HepG2 (cell line): ENCODE results near the gene CYBRD1. TPM values are rescaled to one million over a fixed set of nuclear protein-coding genes. Genes with fewer than 3 reads are reported as not detected.
A peak's percentile ranks its signal among the peaks of the same experiment; 100 is the strongest.

Experiments
- ATAC-seq: fragments of 200-7000 bp; cut with Tn5 transposase; 3 replicates; pipeline ENCODE4 v1.9.1; 2020; ENCODE audit warnings: mild to moderate bottlenecking, moderate library complexity
- BruUV-seq: library from RNA; stranded (reverse); fragments of 400-500 nt; replicated peaks from 2 replicates; lab custom pipeline; 2021; lab: Mats Ljungman, UMichigan
- CTCF ChIA-PET: fragments of 300-600 bp; formaldehyde crosslinking; extraction: SDS; loops from one replicate; lab custom pipeline; 2021; ENCODE audit warnings: low total read pairs, inconsistent platforms, low intra/inter-chr PET ratio; lab: Yijun Ruan, JAX
- POLR2A ChIA-PET: fragments of 350-600 bp; sonication (Branson Sonifier 250); formaldehyde crosslinking; loops from one replicate; lab custom pipeline; 2020; ENCODE audit warnings: antibody characterized with exemption, inconsistent platforms; lab: Yijun Ruan, JAX
- DNase-seq: peaks from one replicate; pipeline ENCODE4 v3.0.0-alpha.2; 2015; ENCODE audit warnings: low spot score
- FAIRE-seq: peaks from 3 replicates; lab custom pipeline; 2011; peaks lifted over from hg19 to GRCh38; lab: Jason Lieb, UNC
- H2AFZ ChIP-seq: one replicate; pipeline ENCODE4 v1.6.1; 2011; ENCODE audit warnings: low read length, inconsistent platforms
- H3K27ac ChIP-seq: fragments of 300-600 bp; 3 replicates; pipeline ENCODE4 v1.8.0; 2011; ENCODE audit warnings: mixed run types, mild to moderate bottlenecking, mixed read lengths, low read length, inconsistent platforms; ENCODE audit not compliant: insufficient read depth; ENCODE audit errors: extremely low read length
- H3K27me3 ChIP-seq, 2 experiments: fragments of 200-600 bp in 1 of 2; 2 replicates in 1 of 2; 3 replicates in 1 of 2; pipeline versions ENCODE4 v1.6.0 to v1.8.0; 2011; ENCODE audit warnings: low read length in 2 of 2, mild to moderate bottlenecking in 2 of 2, moderate library complexity in 2 of 2, inconsistent platforms in 1 of 2; ENCODE audit not compliant: insufficient read depth in 2 of 2, control insufficient read depth in 1 of 2
- H3K36me3 ChIP-seq, 2 experiments: fragments of 200-600 bp in 1 of 2; replicated peaks in 1 of 2; 2 replicates in 1 of 2; 3 replicates in 1 of 2; pipeline versions ENCODE4 v1.5.1 to v1.8.0; 2011; ENCODE audit warnings: low read length in 2 of 2, inconsistent platforms in 1 of 2; ENCODE audit not compliant: insufficient read depth in 2 of 2, control insufficient read depth in 1 of 2
- H3K4me1 ChIP-seq: 2 replicates; pipeline ENCODE4 v1.5.1; 2012; ENCODE audit warnings: low read length, inconsistent platforms; ENCODE audit not compliant: insufficient read depth
- H3K4me2 ChIP-seq: 2 replicates; pipeline ENCODE4 v1.6.0; 2011; ENCODE audit warnings: low read depth, low read length, inconsistent platforms
- H3K4me3 ChIP-seq, 3 experiments: fragments of 200-600 bp in 1 of 3; sonication (generic), shearing (Covaris generic) in 1 of 3; replicated peaks in 1 of 3; 2 replicates each; pipeline ENCODE4 v1.5.1; 2011 to 2016; ENCODE audit warnings: low read length in 3 of 3, inconsistent platforms in 2 of 3, low read depth in 2 of 3, mild to moderate bottlenecking in 2 of 3, control low read depth in 1 of 3, mixed read lengths in 1 of 3; ENCODE audit not compliant: insufficient read depth in 1 of 3
- H3K79me2 ChIP-seq: one replicate; pipeline ENCODE4 v1.6.1; 2011; ENCODE audit warnings: low read length, inconsistent platforms; ENCODE audit not compliant: insufficient read depth
- H3K9ac ChIP-seq: 2 replicates; pipeline ENCODE4 v1.6.0; 2011; ENCODE audit warnings: mild to moderate bottlenecking, low read depth, low read length, inconsistent platforms; ENCODE audit not compliant: insufficient read depth
- H3K9me3 ChIP-seq: 2 replicates; pipeline ENCODE4 v1.5.1; 2012; ENCODE audit warnings: mild to moderate bottlenecking, low read length
- H4K20me1 ChIP-seq: 2 replicates; pipeline ENCODE4 v1.6.0; 2011; ENCODE audit warnings: inconsistent platforms, mild to moderate bottlenecking, low read length, moderate library complexity; ENCODE audit not compliant: insufficient read depth
- AHR ChIP-seq: IDR thresholded peaks from 2 replicates; pipeline ENCODE4 v1.6.1; 2018; ENCODE audit warnings: missing genetic modification reagents, missing compliant biosample characterization
- DMAP1 ChIP-seq: IDR thresholded peaks from 2 replicates; pipeline ENCODE4 v1.6.1; 2016
- FOXJ3 ChIP-seq: sonication (generic); formaldehyde crosslinking; IDR thresholded peaks from 2 replicates; pipeline ENCODE4 v1.4.0; 2020; ENCODE audit warnings: missing genetic modification reagents, mild to moderate bottlenecking, borderline replicate concordance
- HNRNPUL1 ChIP-seq: fragments of 200-400 bp; formaldehyde crosslinking; IDR thresholded peaks from 2 replicates; pipeline ENCODE4 v1.6.1; 2017; ENCODE audit warnings: low read depth, mild to moderate bottlenecking, low read length, moderate library complexity
- IKZF1 ChIP-seq: fragments of 450-650 bp; IDR thresholded peaks from 2 replicates; pipeline ENCODE4 v1.7.1; 2016
- KDM2A ChIP-seq: sonication (generic); formaldehyde crosslinking; IDR thresholded peaks from 2 replicates; pipeline ENCODE4 v1.4.0; 2020; ENCODE audit warnings: low read depth, missing genetic modification reagents, borderline replicate concordance
- MAFF ChIP-seq: IDR thresholded peaks from 2 replicates; pipeline ENCODE4 v1.6.1; 2011; ENCODE audit warnings: low read depth, low read length, improper control_type of control experiment
- MAFK ChIP-seq, 2 experiments: IDR thresholded peaks in 1 of 2; conservative IDR thresholded peaks in 1 of 2; 2 replicates each; pipeline ENCODE4 v1.6.1; 2011; ENCODE audit warnings: improper control_type of control experiment in 2 of 2, low read length in 2 of 2
- MYC ChIP-seq: sonication (generic); formaldehyde crosslinking; IDR thresholded peaks from 2 replicates; pipeline ENCODE4 v1.9.0; 2021; ENCODE audit warnings: missing genetic modification reagents, borderline replicate concordance
- NCOA2 ChIP-seq: sonication (generic); formaldehyde crosslinking; IDR thresholded peaks from 2 replicates; pipeline ENCODE4 v1.8.0; 2022; ENCODE audit warnings: inconsistent platforms
- NFIC ChIP-seq: IDR thresholded peaks from 2 replicates; pipeline ENCODE4 v1.6.1; 2012; ENCODE audit warnings: mild to moderate bottlenecking, low read length, inconsistent platforms
- SYNCRIP ChIP-seq: fragments of 200-400 bp; formaldehyde crosslinking; IDR thresholded peaks from 2 replicates; pipeline ENCODE4 v1.6.1; 2018; ENCODE audit warnings: mild to moderate bottlenecking, low read depth, low read length; ENCODE audit not compliant: insufficient read depth
- TEAD2 ChIP-seq: sonication (generic); formaldehyde crosslinking; IDR thresholded peaks from 2 replicates; pipeline ENCODE4 v1.9.0; 2021; ENCODE audit warnings: missing genetic modification reagents
- ZBTB21 ChIP-seq: sonication (generic); formaldehyde crosslinking; IDR thresholded peaks from 2 replicates; pipeline ENCODE4 v1.4.0; 2020; ENCODE audit warnings: missing genetic modification reagents
- ZMYM3 ChIP-seq: sonication (generic); formaldehyde crosslinking; IDR thresholded peaks from 2 replicates; pipeline ENCODE4 v1.5.1; 2020; ENCODE audit warnings: mild to moderate bottlenecking, missing genetic modification reagents
- ZNF3 ChIP-seq: IDR thresholded peaks from 2 replicates; pipeline ENCODE4 v1.7.0; 2017; ENCODE audit warnings: inconsistent platforms
- ZNF484 ChIP-seq: sonication (generic); formaldehyde crosslinking; IDR thresholded peaks from 2 replicates; pipeline ENCODE4 v1.5.1; 2020; ENCODE audit warnings: mild to moderate bottlenecking, low read depth, missing genetic modification reagents, borderline replicate concordance
- ZNF496 ChIP-seq: sonication (generic); formaldehyde crosslinking; IDR thresholded peaks from 2 replicates; pipeline ENCODE4 v1.8.1; 2023; ENCODE audit warnings: mild to moderate bottlenecking, moderate library complexity, missing genetic modification reagents; ENCODE audit not compliant: insufficient replicate concordance
- ZNF589 ChIP-seq: sonication (generic); formaldehyde crosslinking; conservative IDR thresholded peaks from 2 replicates; pipeline ENCODE4 v1.8.0; 2022; ENCODE audit warnings: mild to moderate bottlenecking, moderate library complexity, missing genetic modification reagents
- ZNF644 ChIP-seq: IDR thresholded peaks from 2 replicates; pipeline ENCODE4 v1.6.1; 2016; ENCODE audit warnings: low read depth
- WGBS: methylation state at CpG from one replicate; pipeline ENCODE4 v1.1.6; 2017; ENCODE audit warnings: low lambda C conversion rate; 5-methylcytosine and 5-hydroxymethylcytosine counted together
- in situ Hi-C: cut with HindIII; loops from 2 replicates; pipeline ENCODE4 v1.10.0; 2017; ENCODE audit warnings: low pct_unique_long_range_greater_than_20kb; ENCODE audit not compliant: extremely low pct_ligation_motif_present
- intact Hi-C: fragments of 100-400 bp; cut with micrococcal nuclease; formaldehyde crosslinking; loops from one replicate; pipeline ENCODE4 v1.10.0; 2022; ENCODE audit not compliant: unreplicated experiment
- polyA plus RNA-seq, 8 experiments: library from polyadenylated mRNA; depleted of rRNA in 3 of 8; stranded (reverse) in 7 of 8; unstranded in 1 of 8; fragments of >200 nt; fragmentation: Illumina TruSeq in 4 of 8; extraction: Trizol in 4 of 8; gene quantifications; 2 replicates each; pipeline versions ENCODE4 v1.2.1 to v1.2.3, GENCODE V29; 2011 to 2016; ENCODE audit warnings: low read depth in 4 of 8, missing spikeins in 1 of 8, mixed read lengths in 1 of 8; ENCODE audit not compliant: insufficient read depth in 1 of 8
- total RNA-seq, 5 experiments: library from RNA; depleted of rRNA; stranded (reverse); fragments of >200 nt; fragmentation: Illumina TruSeq; extraction: Trizol; gene quantifications; 2 replicates each; pipeline ENCODE4 v1.2.3, GENCODE V29; 2016; ENCODE audit warnings: low read depth in 1 of 5
- TF ChIP-seq, protein P1 (sequence below): sonication (generic); formaldehyde crosslinking; IDR thresholded peaks from 2 replicates; pipeline ENCODE4 v1.5.1; 2020; ENCODE audit warnings: missing genetic modification reagents, mild to moderate bottlenecking, borderline replicate concordance

The CYBRD1 gene
- total and polyA plus RNA-seq, 2 of the 13 experiments (the other 11 are each of a cell fraction or from before 2014, with no cell fraction given): 0.13 to 0.42 TPM

DNA sequence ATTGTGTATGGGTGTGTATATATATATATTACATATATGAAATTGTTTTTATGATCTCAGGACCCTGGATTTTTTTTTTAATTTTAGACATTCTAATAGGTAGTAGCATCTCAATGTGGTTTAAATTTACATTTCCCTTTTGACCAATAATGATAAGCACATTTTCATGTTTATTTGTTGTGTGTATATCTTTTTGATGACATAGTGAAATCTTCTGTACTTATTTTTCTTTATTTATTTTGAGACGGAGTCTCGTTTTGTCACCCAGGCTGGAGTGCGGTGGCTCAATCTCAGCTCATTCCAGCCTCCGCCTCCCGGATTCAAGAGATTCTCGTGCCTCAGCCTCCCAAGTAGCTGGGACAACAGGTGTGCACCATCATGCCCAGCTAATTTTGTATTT lies 35.1 kb upstream of the CYBRD1 start:
- in situ Hi-C loops: no loop called here
- no TSS peak for BruUV-seq

DNA sequence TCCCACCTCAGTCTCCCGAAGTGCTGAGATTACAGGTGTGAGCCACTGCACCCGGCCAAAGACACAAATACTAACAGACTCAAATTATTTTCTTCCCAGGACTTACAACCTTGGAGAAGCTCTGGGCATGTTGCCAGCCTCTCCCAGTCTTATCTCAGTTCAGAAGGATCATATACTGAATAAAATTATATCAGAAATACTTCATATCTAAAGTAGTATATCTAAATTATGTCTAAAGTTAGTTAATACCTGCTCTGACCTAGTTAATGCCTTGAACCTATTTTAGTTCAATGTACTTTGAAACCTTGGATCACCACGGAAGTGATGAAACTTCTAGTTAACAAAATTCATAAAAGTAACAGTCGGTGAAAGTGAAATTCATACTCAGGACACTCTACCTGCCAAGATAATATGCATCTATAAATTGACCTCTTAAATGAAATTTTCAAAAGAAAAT lies 34.4 kb upstream of the CYBRD1 start:
- in situ Hi-C loops (no loop called here), intact Hi-C loops (no loop called here)
- no peak overlapping the region for H3K4me2 ChIP-seq
- no peak overlapping the region for H3K4me3 ChIP-seq
- no peaks in the 10 kb centered on the region for H4K20me1 ChIP-seq
- ATAC-seq: no peak
- ChIA-PET CTCF (no interaction called here), POLR2A (no interaction called here)
- peaks cover 12% of the 10 kb centered on the region; the same call in 1 of the 2 replicates for H3K9me3 ChIP-seq
- peaks cover 0 to 13% of the 10 kb centered on the region in 2 experiments; a peak in 2 of 5 replicates for H3K36me3 ChIP-seq
- no peak overlapping the region for H3K9ac ChIP-seq
- DNase-seq: no peak
- no peaks in the 10 kb centered on the region for H3K79me2 ChIP-seq
- no peaks in the 10 kb centered on the region for H3K27me3 ChIP-seq
- H3K27ac ChIP-seq: no peak overlapping the region
- FAIRE-seq: no peak
- 92% methylated on average over 4 of the region's 4 CpGs for WGBS
- no peaks in the 10 kb centered on the region for H3K4me1 ChIP-seq
- no peak overlapping the region for H2AFZ ChIP-seq
- TF ChIP-seq IKZF1 (no peak), AHR (CRISPR knock-in tag) (no peak), SYNCRIP (no peak), HNRNPUL1 (no peak), TEAD2 (no peak), ZNF589 (CRISPR knock-in tag) (no peak), MYC (CRISPR knock-in tag) (no peak), FOXJ3 (CRISPR knock-in tag) (no peak), NCOA2 (no peak), ZNF496 (CRISPR knock-in tag) (no peak)
- TF ChIP-seq, protein P1, sequence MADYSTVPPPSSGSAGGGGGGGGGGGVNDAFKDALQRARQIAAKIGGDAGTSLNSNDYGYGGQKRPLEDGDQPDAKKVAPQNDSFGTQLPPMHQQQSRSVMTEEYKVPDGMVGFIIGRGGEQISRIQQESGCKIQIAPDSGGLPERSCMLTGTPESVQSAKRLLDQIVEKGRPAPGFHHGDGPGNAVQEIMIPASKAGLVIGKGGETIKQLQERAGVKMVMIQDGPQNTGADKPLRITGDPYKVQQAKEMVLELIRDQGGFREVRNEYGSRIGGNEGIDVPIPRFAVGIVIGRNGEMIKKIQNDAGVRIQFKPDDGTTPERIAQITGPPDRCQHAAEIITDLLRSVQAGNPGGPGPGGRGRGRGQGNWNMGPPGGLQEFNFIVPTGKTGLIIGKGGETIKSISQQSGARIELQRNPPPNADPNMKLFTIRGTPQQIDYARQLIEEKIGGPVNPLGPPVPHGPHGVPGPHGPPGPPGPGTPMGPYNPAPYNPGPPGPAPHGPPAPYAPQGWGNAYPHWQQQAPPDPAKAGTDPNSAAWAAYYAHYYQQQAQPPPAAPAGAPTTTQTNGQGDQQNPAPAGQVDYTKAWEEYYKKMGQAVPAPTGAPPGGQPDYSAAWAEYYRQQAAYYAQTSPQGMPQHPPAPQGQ (CRISPR knock-in tag): no peak
- TF ChIP-seq, all 625 proteins: peak for 0
- no TSS peak for BruUV-seq

More for the DNA sequence above, 35.1 kb upstream of the CYBRD1 start:
- ChIA-PET CTCF (no interaction called here), POLR2A (no interaction called here)
- 98% methylated on average over 6 of the region's 6 CpGs for WGBS
- H2AFZ ChIP-seq: no peak overlapping the region
- FAIRE-seq: no peak
- H3K4me3 ChIP-seq: no peak overlapping the region
- no peak for DNase-seq
- intact Hi-C loops: no loop called here
- no peak overlapping the region for H3K27ac ChIP-seq
- no peak overlapping the region for H3K9ac ChIP-seq
- H4K20me1 ChIP-seq: no peaks in the 10 kb centered on the region
- H3K9me3 ChIP-seq: peaks cover 12% of the 10 kb centered on the region; the same call in 1 of the 2 replicates
- no peaks in the 10 kb centered on the region for H3K4me1 ChIP-seq
- peaks cover 0 to 19% of the 10 kb centered on the region in 2 experiments; a peak in 2 of 5 replicates for H3K36me3 ChIP-seq
- TF ChIP-seq MAFF (peak; percentile 34; the same call in 1 of the 2 replicates), MAFK (conservative IDR thresholded peaks at IDR 0.05 in 1 of 2, IDR thresholded peaks at IDR 0.05 in 1 of 2; ENCODE audit: low read length in 2 of 2) (peak; percentile 51 to 77; a peak in 2 of 4 replicates), ZNF484 (CRISPR knock-in tag) (no peak), DMAP1 (CRISPR knock-in tag) (no peak), NFIC (no peak), KDM2A (CRISPR knock-in tag) (no peak), ZNF3 (CRISPR knock-in tag) (no peak), ZMYM3 (CRISPR knock-in tag) (no peak), ZNF644 (no peak), ZBTB21 (CRISPR knock-in tag) (no peak)
- no peaks in the 10 kb centered on the region for H3K79me2 ChIP-seq
- H3K4me2 ChIP-seq: no peak overlapping the region
- H3K27me3 ChIP-seq: no peaks in the 10 kb centered on the region
- no peak for ATAC-seq
